ENCODE results near the gene BNC2. TPM values are rescaled to one million over a fixed set of nuclear protein-coding genes. Genes with fewer than 3 reads are reported as not detected.

The BNC2 gene
- total RNA-seq, 1 donor from 2014 or later = under 0.01 TPM

- H3K36me3 ChIP-seq (ENCODE audit: control insufficient read depth, insufficient read depth, low read length) = no peaks in the 10 kb centered on the region
- TF ChIP-seq, protein P1, sequence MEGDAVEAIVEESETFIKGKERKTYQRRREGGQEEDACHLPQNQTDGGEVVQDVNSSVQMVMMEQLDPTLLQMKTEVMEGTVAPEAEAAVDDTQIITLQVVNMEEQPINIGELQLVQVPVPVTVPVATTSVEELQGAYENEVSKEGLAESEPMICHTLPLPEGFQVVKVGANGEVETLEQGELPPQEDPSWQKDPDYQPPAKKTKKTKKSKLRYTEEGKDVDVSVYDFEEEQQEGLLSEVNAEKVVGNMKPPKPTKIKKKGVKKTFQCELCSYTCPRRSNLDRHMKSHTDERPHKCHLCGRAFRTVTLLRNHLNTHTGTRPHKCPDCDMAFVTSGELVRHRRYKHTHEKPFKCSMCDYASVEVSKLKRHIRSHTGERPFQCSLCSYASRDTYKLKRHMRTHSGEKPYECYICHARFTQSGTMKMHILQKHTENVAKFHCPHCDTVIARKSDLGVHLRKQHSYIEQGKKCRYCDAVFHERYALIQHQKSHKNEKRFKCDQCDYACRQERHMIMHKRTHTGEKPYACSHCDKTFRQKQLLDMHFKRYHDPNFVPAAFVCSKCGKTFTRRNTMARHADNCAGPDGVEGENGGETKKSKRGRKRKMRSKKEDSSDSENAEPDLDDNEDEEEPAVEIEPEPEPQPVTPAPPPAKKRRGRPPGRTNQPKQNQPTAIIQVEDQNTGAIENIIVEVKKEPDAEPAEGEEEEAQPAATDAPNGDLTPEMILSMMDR (IDR thresholded peaks at IDR 0.05; ENCODE audit: insufficient read depth, low read length, severe bottlenecking) = no peak
- DNase-seq (ENCODE audit: low read depth) = no peak
- no peak overlapping the region for H3K4me3 ChIP-seq (ENCODE audit: low read depth, low read length)
- no peaks in the 10 kb centered on the region for H3K27me3 ChIP-seq (ENCODE audit: control insufficient read depth, insufficient read depth, low read length)
- no peak for FAIRE-seq
Observed at GRCh38 chr9:16387382-16387781, 483.1 kb downstream of the BNC2 start.

- no peak for FAIRE-seq
- Histone ChIP-seq H3K4me3 (ENCODE audit: low read depth, low read length) (no peak overlapping the region), H3K36me3 (ENCODE audit: control insufficient read depth, insufficient read depth, low read length) (no peaks in the 10 kb centered on the region), H3K27me3 (ENCODE audit: control insufficient read depth, insufficient read depth, low read length) (no peaks in the 10 kb centered on the region)
- TF ChIP-seq, protein P1 (IDR thresholded peaks at IDR 0.05; ENCODE audit: insufficient read depth, low read length, severe bottlenecking) = no peak
- DNase-seq (ENCODE audit: low read depth) = no peak
Observed at GRCh38 chr9:16386827-16387077, 483.7 kb downstream of the BNC2 start.

DNA sequence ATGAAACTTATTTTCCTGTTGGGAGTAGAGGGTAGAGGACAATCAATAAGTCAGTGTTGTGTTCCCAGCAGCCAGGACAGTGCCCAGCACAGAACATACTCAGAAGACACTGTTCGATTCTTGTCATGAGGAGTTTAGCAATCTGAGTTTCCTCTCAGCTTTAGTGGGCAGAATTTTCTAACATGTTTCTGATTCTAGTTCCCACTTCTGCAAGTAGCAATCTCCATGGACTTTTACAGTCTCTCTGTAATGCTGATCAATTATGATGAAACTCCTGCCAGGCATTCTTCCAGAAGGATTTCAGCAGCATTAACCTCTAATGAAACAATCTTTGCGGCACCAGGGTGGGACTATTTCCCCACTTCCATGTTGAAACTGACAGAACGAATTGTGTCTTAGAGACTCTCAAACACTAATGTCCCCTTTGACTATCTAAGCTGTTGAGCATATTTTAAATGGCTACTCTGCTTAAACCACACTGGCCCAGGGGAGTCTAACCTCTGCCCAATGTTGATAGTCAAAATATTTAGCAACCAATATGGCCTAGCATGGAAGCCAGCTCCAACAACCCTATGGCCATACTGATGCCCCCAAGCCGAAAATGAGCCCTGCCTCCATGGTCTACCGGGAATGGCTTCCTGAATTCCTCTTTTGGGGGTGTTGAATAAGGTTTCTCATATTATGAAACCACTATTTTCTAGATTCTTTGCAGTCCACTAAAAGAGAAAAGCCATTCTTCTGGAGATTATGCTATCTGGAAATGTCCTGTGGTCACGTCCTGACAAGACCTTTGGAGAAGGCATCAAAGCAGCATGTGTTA is 484.3 kb downstream of the BNC2 start:
- DNase-seq (ENCODE audit: low read depth) (no peak), FAIRE-seq (no peak)
- TF ChIP-seq, protein P1 (IDR thresholded peaks at IDR 0.05; ENCODE audit: insufficient read depth, low read length, severe bottlenecking) = no peak
- Histone ChIP-seq H3K27me3 (ENCODE audit: control insufficient read depth, insufficient read depth, low read length) (no peaks in the 10 kb centered on the region), H3K36me3 (ENCODE audit: control insufficient read depth, insufficient read depth, low read length) (no peaks in the 10 kb centered on the region), H3K4me3 (ENCODE audit: low read depth, low read length) (no peak overlapping the region)

DNA sequence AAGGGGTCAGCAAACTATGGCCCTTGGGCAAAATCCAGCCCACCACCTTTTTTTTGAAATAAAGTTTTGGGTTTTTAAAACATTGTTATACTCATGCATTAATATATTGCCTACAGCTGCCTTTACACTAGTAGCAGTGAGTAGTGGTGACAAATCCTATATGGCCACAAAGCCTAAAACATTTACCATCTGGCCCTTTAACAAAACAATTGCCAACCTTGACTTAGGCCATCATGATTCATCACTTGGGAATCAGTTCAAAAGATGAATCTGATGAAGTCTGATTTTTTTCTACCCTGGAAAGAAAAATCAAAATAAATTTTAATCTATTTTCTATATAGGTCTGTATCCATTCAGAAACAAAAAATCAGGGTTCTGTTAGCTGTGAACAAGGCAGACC is 484.9 kb downstream of the BNC2 start:
- Histone ChIP-seq H3K27me3 (ENCODE audit: control insufficient read depth, insufficient read depth, low read length) (no peaks in the 10 kb centered on the region), H3K4me3 (ENCODE audit: low read depth, low read length) (no peak overlapping the region), H3K36me3 (ENCODE audit: control insufficient read depth, insufficient read depth, low read length) (no peaks in the 10 kb centered on the region)
- DNase-seq (ENCODE audit: low read depth) (peak; percentile 71), FAIRE-seq (no peak)
- TF ChIP-seq, protein P1 (IDR thresholded peaks at IDR 0.05; ENCODE audit: insufficient read depth, low read length, severe bottlenecking) = no peak

DNA sequence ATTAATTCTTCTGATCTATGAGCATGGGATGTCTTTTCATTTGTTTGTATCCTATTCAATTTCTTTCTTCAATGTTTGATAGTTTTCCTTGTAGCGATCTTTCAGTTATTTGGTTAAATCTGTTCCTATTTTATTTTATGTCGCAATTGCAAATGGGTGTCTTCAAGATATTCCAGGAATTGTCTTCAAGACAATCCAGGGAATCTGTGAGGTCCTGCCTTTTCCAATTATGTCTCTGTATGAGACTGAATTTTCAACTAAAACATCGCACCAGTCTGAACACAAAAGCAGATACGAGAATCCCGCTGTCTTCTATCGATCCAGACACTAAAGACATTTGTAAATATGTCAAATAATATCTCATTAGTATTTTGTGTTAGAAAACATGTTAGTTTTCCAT is 485.5 kb downstream of the BNC2 start:
- H3K4me3 ChIP-seq (ENCODE audit: low read depth, low read length) = no peak overlapping the region
- FAIRE-seq (no peak), DNase-seq (ENCODE audit: low read depth) (no peak)
- TF ChIP-seq, protein P1 (IDR thresholded peaks at IDR 0.05; ENCODE audit: insufficient read depth, low read length, severe bottlenecking) = no peak
- H3K36me3 ChIP-seq (ENCODE audit: control insufficient read depth, insufficient read depth, low read length) = no peaks in the 10 kb centered on the region
- H3K27me3 ChIP-seq (ENCODE audit: control insufficient read depth, insufficient read depth, low read length) = no peaks in the 10 kb centered on the region

DNA sequence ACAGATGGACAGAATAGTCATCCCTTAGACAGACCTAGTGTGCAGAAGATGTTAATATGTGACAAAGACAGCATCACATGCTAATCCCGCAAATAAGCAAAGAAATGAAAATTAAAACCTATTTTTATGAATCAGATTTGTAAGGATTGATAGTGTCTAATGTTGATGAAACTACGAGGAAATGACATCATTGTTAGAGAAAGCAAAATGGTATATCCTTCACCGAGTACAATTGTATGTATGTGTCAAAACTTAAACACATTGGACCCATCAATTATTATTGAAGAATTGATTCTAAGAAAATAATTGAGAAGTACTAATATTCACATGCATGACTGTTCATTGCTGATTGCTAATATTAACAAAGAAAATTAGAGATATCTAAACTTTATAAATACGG is 493.2 kb downstream of the BNC2 start:
- FAIRE-seq (no peak), DNase-seq (ENCODE audit: low read depth) (no peak)
- H3K4me3 ChIP-seq (ENCODE audit: low read depth, low read length) = no peak overlapping the region
- no peaks in the 10 kb centered on the region for H3K27me3 ChIP-seq (ENCODE audit: control insufficient read depth, insufficient read depth, low read length)
- H3K36me3 ChIP-seq (ENCODE audit: control insufficient read depth, insufficient read depth, low read length) = no peaks in the 10 kb centered on the region
- TF ChIP-seq, protein P1 (IDR thresholded peaks at IDR 0.05; ENCODE audit: insufficient read depth, low read length, severe bottlenecking) = no peak

Data from bronchial epithelial cell (primary cell).